ENCODE measurements around the gene ZBTB8A.

Gene ZBTB8A

DNA sequence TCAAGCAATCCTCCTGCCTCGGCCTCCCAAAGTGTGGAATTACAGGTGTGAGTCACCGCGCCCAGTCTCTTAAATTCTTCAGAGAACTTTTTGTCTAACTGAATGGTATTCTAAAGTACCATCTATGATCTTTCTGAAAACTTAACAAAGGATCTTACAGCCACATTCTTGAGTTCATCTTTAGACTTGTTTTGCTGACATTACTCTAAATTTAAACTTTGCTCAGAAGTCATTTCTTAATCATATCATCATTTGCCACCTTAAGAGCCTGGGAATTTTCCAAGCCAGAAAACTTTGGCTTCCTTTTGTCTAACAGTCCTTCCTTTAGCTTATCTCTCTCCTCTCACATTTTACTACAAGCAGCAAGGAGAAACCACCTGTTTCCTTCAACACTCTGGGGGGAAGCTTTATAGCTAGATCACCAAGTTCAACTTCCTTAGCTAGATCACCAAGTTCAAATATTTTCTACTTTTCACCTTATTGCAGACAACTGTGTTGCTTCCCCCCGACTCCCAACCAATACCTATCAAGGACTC lies 5.4 kb upstream of the ZBTB8A start:
- H3K4me3 ChIP-seq (ENCODE audit: low read depth, low read length) = no peak overlapping the region
- ChIA-PET CTCF (interaction anchor here (5.7 kb wide), 1 partner anchor 13 kb away, joined by 39 read pairs; no protein-coding TSS in a partner anchor), POLR2A (no interaction called here)
- TF ChIP-seq CTCF (IDR thresholded peaks at IDR 0.05; ENCODE audit: insufficient read depth, low read length, missing control alignments) = no peak
- DNase-seq (ENCODE audit: low read depth, low spot score) = no peak

DNA sequence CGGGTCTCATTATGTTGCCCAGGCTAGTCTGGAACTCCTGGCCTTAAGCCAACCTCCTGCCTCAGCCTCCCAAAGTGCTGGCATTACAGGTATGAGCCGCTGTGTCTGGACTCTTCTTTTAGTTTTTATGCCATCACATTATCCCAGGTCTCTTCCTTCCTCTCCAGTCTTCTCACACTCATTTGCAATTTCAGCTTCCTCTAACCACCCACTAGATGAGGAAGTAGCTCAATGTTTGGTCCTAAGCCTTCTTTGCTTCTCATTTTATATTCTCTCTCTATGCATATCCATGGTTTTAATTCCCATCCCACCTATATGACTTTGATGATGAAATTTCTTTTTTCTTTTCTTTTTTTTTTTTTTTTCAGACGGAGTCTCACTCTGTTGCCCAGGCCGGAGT lies 3.1 kb upstream of the ZBTB8A start:
- POLR2A ChIA-PET = no interaction called here
- H3K4me3 ChIP-seq (ENCODE audit: low read depth, low read length) = no peak overlapping the region
- no peak for TF ChIP-seq CTCF (IDR thresholded peaks at IDR 0.05; ENCODE audit: insufficient read depth, low read length, missing control alignments)
- CTCF ChIA-PET = interaction anchor here (1.9 to 5.7 kb wide), 2 partner anchors 10 to 15 kb away, joined by 4 to 39 read pairs; no protein-coding TSS in a partner anchor
- no peak for DNase-seq (ENCODE audit: low read depth, low spot score)

DNA sequence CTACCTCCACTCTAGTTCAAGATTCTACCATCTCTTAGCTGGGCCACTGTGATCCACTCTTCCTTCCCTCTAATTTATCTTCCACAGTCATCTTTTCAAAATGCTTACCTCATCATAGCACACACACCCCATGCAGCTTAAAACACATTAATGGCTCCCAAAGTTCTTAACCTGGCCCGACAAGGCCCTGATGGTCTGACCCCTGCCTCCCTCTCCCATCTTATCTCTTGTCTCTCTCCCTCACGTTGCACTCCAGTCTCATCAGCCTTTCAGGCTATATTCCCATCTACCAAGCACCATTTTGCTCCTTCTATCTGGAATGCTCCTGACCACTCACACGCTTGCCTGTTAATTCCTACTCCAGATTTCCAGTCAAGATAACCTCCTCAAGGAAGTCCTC lies 2.5 kb upstream of the ZBTB8A start:
- CTCF ChIA-PET = interaction anchor here (5.7 kb wide), 1 partner anchor 16 kb away, joined by 39 read pairs; no protein-coding TSS in a partner anchor
- no peak overlapping the region for H3K4me3 ChIP-seq (ENCODE audit: low read depth, low read length)
- DNase-seq (ENCODE audit: low read depth, low spot score) = no peak
- TF ChIP-seq CTCF (IDR thresholded peaks at IDR 0.05; ENCODE audit: insufficient read depth, low read length, missing control alignments) = no peak
- POLR2A ChIA-PET = no interaction called here

- H3K4me3 ChIP-seq (ENCODE audit: low read depth, low read length) = peak overlapping the region; percentile 65
- POLR2A ChIA-PET = interaction anchor here (0.8 to 1.5 kb wide), 3 partner anchors 20 to 111 kb away, joined by 3 to 4 read pairs (median 3); partner anchors contain the start of gene RBBP4
- no peak for DNase-seq (ENCODE audit: low read depth, low spot score)
- CTCF ChIA-PET = interaction anchor here (1.0 to 4.1 kb wide), 5 partner anchors 15 to 140 kb away, joined by 3 to 28 read pairs (median 3); no protein-coding TSS in a partner anchor
- TF ChIP-seq CTCF (IDR thresholded peaks at IDR 0.05; ENCODE audit: insufficient read depth, low read length, missing control alignments) = no peak
Observed at GRCh38 chr1:32539584-32540571, 651 bp downstream of the ZBTB8A start.

DNA sequence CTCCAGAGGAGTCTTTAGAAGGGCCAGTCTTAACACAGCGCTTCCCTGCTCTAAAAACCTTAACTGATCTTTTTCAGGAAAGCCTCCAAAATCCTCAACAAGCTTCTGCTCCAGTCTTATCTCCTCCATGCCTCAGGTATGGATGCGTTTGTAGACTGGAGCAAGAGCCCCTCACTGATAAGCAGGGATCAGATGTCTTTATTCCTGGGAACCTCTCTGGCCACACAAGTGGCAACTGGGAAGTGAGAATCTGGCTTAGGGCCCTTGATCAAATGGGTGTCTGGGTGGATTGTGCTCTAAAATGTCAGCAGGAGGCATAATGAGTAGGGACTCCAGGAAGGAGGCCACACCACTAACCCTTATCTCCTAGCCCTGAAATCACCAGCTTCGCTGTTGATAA lies 1.4 kb downstream of the ZBTB8A start:
- no peak for DNase-seq (ENCODE audit: low read depth, low spot score)
- H3K4me3 ChIP-seq (ENCODE audit: low read depth, low read length) = peak overlapping the region; percentile 65
- no peak for TF ChIP-seq CTCF (IDR thresholded peaks at IDR 0.05; ENCODE audit: insufficient read depth, low read length, missing control alignments)
- ChIA-PET CTCF (interaction anchor here (1.1 to 4.1 kb wide), 3 partner anchors 15 to 21 kb away, joined by 3 to 28 read pairs (median 4); no protein-coding TSS in a partner anchor), POLR2A (interaction anchor here (0.8 to 1.5 kb wide), 3 partner anchors 20 to 110 kb away, joined by 3 to 4 read pairs (median 3); partner anchors contain the start of gene RBBP4)
